Mammary epithelial cell (primary cell): ENCODE results near the gene SORCS2.

ENCODE experiments used
- CTCF ChIP-seq, 2 donors: IDR thresholded peaks in 1 of 2; conservative IDR thresholded peaks in 1 of 2; 2 replicates each; pipeline ENCODE4 v1.5.1; 2011 to 2012; ENCODE audit warnings: inconsistent platforms in 2 of 2, low read length in 2 of 2, mild to moderate bottlenecking in 2 of 2, control low read depth in 1 of 2, low read depth in 1 of 2; ENCODE audit not compliant: insufficient read depth in 1 of 2; ENCODE audit errors: extremely low read depth in 1 of 2
- EZH2 ChIP-seq: IDR thresholded peaks from 2 replicates; pipeline ENCODE4 v1.6.1; 2012; ENCODE audit warnings: low read length, inconsistent platforms, borderline replicate concordance

DNA sequence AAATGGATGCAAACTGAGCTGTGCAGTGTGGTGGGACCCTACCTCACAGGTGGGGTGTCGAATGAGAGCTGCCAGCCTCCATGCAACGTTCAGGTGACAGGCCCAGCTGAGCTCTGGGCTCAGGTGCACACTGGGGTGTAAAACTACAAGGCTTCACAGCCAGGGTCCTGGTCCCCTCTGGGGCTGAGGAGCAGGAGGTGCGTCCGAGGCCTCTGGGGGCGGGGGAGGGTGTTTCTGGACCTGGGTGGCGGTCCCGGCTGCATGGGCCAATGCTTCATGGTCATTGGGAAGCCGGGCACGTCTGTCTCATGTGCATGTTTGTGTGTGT, 26.5 kb upstream of the SORCS2 start:
- TF ChIP-seq CTCF (conservative IDR thresholded peaks at IDR 0.05 in 1 of 2, IDR thresholded peaks at IDR 0.05 in 1 of 2; ENCODE audit: extremely low read depth in 1 of 2, insufficient read depth in 1 of 2, low read depth in 1 of 2, low read length in 2 of 2), result no peak
- no peak for TF ChIP-seq EZH2
